Keratinocyte (primary cell): Measurements from ENCODE around the gene APC. TPM values are rescaled to one million over a fixed set of nuclear protein-coding genes. Genes with fewer than 3 reads are reported as not detected.

Experiments used
- DNase-seq: peaks from one replicate; pipeline ENCODE4 v3.0.0-alpha.2; 2011; ENCODE audit warnings: low read depth, missing footprints, low spot score
- FAIRE-seq: peaks from 2 replicates; lab custom pipeline; 2011; peaks lifted over from hg19 to GRCh38; lab: Jason Lieb, UNC
- H2AFZ ChIP-seq: 2 replicates; pipeline ENCODE4 v1.6.0; 2012; ENCODE audit warnings: low read length, control low read depth, inconsistent platforms; ENCODE audit not compliant: control insufficient read depth
- H3K27ac ChIP-seq: 2 replicates; pipeline ENCODE4 v1.5.1; 2011; ENCODE audit warnings: low read length; ENCODE audit not compliant: control insufficient read depth, insufficient read depth
- H3K27me3 ChIP-seq: 3 replicates; pipeline ENCODE4 v1.6.0; 2011; ENCODE audit warnings: low read length; ENCODE audit not compliant: control insufficient read depth, insufficient read depth; ENCODE audit errors: extremely low read depth
- H3K36me3 ChIP-seq, 2 experiments: 2 replicates in 1 of 2; 3 replicates in 1 of 2; pipeline ENCODE4 v1.5.1; 2011; ENCODE audit warnings: low read length in 2 of 2, mild to moderate bottlenecking in 1 of 2; ENCODE audit not compliant: control insufficient read depth in 2 of 2, insufficient read depth in 2 of 2; ENCODE audit errors: extremely low read depth in 1 of 2
- H3K4me1 ChIP-seq: 3 replicates; pipeline ENCODE4 v1.5.1; 2011; ENCODE audit warnings: low read length; ENCODE audit not compliant: control insufficient read depth, insufficient read depth; ENCODE audit errors: extremely low read depth
- H3K4me2 ChIP-seq: 3 replicates; pipeline ENCODE4 v1.6.0; 2011; ENCODE audit warnings: low read depth, low read length; ENCODE audit not compliant: control insufficient read depth, insufficient read depth; ENCODE audit errors: extremely low read depth
- H3K4me3 ChIP-seq, 3 experiments: fragments of 200-600 bp in 1 of 3; sonication (generic) in 1 of 3; 2 replicates in 2 of 3; 3 replicates in 1 of 3; pipeline ENCODE4 v1.5.1; 2011 to 2016; ENCODE audit warnings: low read length in 3 of 3, mild to moderate bottlenecking in 3 of 3, control low read depth in 2 of 3, inconsistent platforms in 1 of 3, low read depth in 1 of 3, mixed read lengths in 1 of 3, mixed run types in 1 of 3, moderate library complexity in 1 of 3; ENCODE audit not compliant: control insufficient read depth in 2 of 3, insufficient read depth in 2 of 3; ENCODE audit errors: extremely low read depth in 1 of 3
- H3K79me2 ChIP-seq: 2 replicates; pipeline ENCODE4 v1.6.0; 2012; ENCODE audit warnings: low read length; ENCODE audit not compliant: control insufficient read depth, insufficient read depth
- H3K9ac ChIP-seq: 3 replicates; pipeline ENCODE4 v1.6.0; 2011; ENCODE audit warnings: low read length; ENCODE audit not compliant: control insufficient read depth, insufficient read depth; ENCODE audit errors: extremely low read depth
- H3K9me1 ChIP-seq: 3 replicates; pipeline ENCODE4 v1.6.0; 2011; ENCODE audit warnings: low read length; ENCODE audit not compliant: control insufficient read depth, insufficient read depth; ENCODE audit errors: extremely low read depth
- H3K9me3 ChIP-seq: 2 replicates; pipeline ENCODE4 v1.5.1; 2012; ENCODE audit warnings: low read depth, low read length; ENCODE audit not compliant: control insufficient read depth
- H4K20me1 ChIP-seq: 3 replicates; pipeline ENCODE4 v1.6.0; 2011; ENCODE audit warnings: low read length; ENCODE audit not compliant: control insufficient read depth, insufficient read depth; ENCODE audit errors: extremely low read depth
- CTCF ChIP-seq, 3 experiments: IDR thresholded peaks in 1 of 3; conservative IDR thresholded peaks in 1 of 3; optimal IDR thresholded peaks in 1 of 3; 2 replicates in 2 of 3; 3 replicates in 1 of 3; pipeline versions ENCODE3 to v1.5.1; 2011; ENCODE audit warnings: low read length in 3 of 3, mild to moderate bottlenecking in 3 of 3, moderate library complexity in 2 of 3, control low read depth in 1 of 3, inconsistent platforms in 1 of 3; ENCODE audit not compliant: insufficient read depth in 2 of 3; ENCODE audit errors: extremely low read depth in 1 of 3
- EZH2 ChIP-seq: IDR thresholded peaks from one replicate; pipeline ENCODE4 v1.6.1; 2012; ENCODE audit warnings: inconsistent platforms, mild to moderate bottlenecking, low read length, moderate library complexity
- dilution Hi-C: fragments of 300-500 bp; cut with MboI; formaldehyde crosslinking; loops from one replicate; pipeline ENCODE4 v1.7.0; 2020; ENCODE audit warnings: low sequenced_read_pairs; ENCODE audit not compliant: extremely low pct_ligation_motif_present
- polyA plus RNA-seq, 5 experiments: library from polyadenylated mRNA; depleted of rRNA in 3 of 5; stranded (reverse) in 3 of 5; stranded (forward) in 1 of 5; unstranded in 1 of 5; fragments of >200 nt; gene quantifications; 1 replicate in 1 of 5; 2 replicates in 3 of 5; 3 replicates in 1 of 5; pipeline versions ENCODE4 v1.2.1 to v1.2.3, GENCODE V29; 2011 to 2012; ENCODE audit warnings: missing spikeins in 2 of 5, low read depth in 1 of 5, low replicate concordance in 1 of 5

Gene APC
- polyA plus RNA-seq, 1 donor (not counting 4 experiments of a cell fraction or from before 2014, with no cell fraction given), result 16.5 TPM

GRCh38 chr5:112880219-112880964, 142.7 kb downstream of the APC start:
- H3K27me3 ChIP-seq, result no peaks in the 10 kb centered on the region
- H4K20me1 ChIP-seq, result peaks cover 2% of the 10 kb centered on the region
- dilution Hi-C loops, result no loop called here
- H2AFZ ChIP-seq, result no peak overlapping the region
- H3K27ac ChIP-seq, result no peak overlapping the region
- H3K4me3 ChIP-seq, result no peak overlapping the region
- no peak for TF ChIP-seq EZH2
- TF ChIP-seq CTCF (optimal IDR thresholded peaks at IDR 0.05 in 1 of 3, IDR thresholded peaks at IDR 0.05 in 1 of 3, conservative IDR thresholded peaks at IDR 0.05 in 1 of 3; ENCODE audit: extremely low read depth in 1 of 3, insufficient read depth in 2 of 3, low read length in 3 of 3), result no peak
- no peaks in the 10 kb centered on the region for H3K9me3 ChIP-seq
- peaks cover 7% of the 10 kb centered on the region for H3K79me2 ChIP-seq
- no peak overlapping the region for H3K9ac ChIP-seq
- DNase-seq (no peak), FAIRE-seq (no peak)
- H3K4me2 ChIP-seq, result no peak overlapping the region
- peaks cover 14 to 22% of the 10 kb centered on the region in 2 experiments for H3K36me3 ChIP-seq
- no peaks in the 10 kb centered on the region for H3K9me1 ChIP-seq
- peaks cover 21% of the 10 kb centered on the region for H3K4me1 ChIP-seq

GRCh38 chr5:112883192-112883591, 145.5 kb downstream of the APC start:
- Histone ChIP-seq H3K9ac (no peak overlapping the region), H3K27me3 (no peaks in the 10 kb centered on the region), H3K9me1 (peaks cover 3% of the 10 kb centered on the region), H4K20me1 (peaks cover 2% of the 10 kb centered on the region), H3K79me2 (peaks cover 7% of the 10 kb centered on the region), H3K4me2 (no peak overlapping the region), H3K27ac (no peak overlapping the region), H3K36me3 (peaks cover 22 to 37% of the 10 kb centered on the region in 2 experiments), H2AFZ (no peak overlapping the region), H3K4me1 (peaks cover 10% of the 10 kb centered on the region), H3K9me3 (no peaks in the 10 kb centered on the region), H3K4me3 (no peak overlapping the region)
- DNase-seq, result no peak
- FAIRE-seq, result no peak
- dilution Hi-C loops, result no loop called here
- no peak for TF ChIP-seq CTCF (optimal IDR thresholded peaks at IDR 0.05 in 1 of 3, IDR thresholded peaks at IDR 0.05 in 1 of 3, conservative IDR thresholded peaks at IDR 0.05 in 1 of 3; ENCODE audit: extremely low read depth in 1 of 3, insufficient read depth in 2 of 3, low read length in 3 of 3)
- no peak for TF ChIP-seq EZH2
